ENCODE measurements around the gene SHISAL2A.
"Not testable (repeated sequence)": the region's sequence is repeated elsewhere in the genome, so short reads cannot be mapped to it uniquely, and the experiment has no call there.

SHISAL2A gene

GRCh38 chr1:52677076-52677806, 44.3 kb downstream of the SHISAL2A start:
- FAIRE-seq: no peak
- DNase-seq (ENCODE audit: extremely low spot score, insufficient read length, low read depth): no peak

GRCh38 chr1:52679048-52679447, 46.1 kb downstream of the SHISAL2A start:
- no peak for FAIRE-seq

DNA sequence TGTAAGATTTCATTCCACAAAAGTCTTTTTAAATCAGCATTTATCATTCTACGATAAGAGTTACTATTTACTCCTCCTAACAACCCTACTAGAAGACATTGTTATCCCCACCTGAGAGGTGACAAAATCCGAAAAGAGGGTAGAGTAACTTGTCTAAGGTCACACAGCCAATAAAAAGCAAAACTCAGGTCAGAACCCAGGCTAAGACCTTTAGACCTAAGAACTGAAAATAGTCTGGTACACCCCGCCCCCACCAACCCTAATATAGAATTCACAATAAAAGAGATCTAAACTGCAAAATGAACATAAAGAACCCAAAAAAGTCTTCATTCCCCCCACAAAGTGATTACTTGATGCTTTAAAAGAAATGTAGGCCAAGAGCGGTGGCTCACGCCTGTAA, 46.5 kb downstream of the SHISAL2A start:
- DNase-seq (ENCODE audit: extremely low spot score, insufficient read length, low read depth) (no peak), FAIRE-seq (no peak)

More at GRCh38 chr1:52679048-52679447, 46.1 kb downstream of the SHISAL2A start:
- no peak for DNase-seq (ENCODE audit: extremely low spot score, insufficient read length, low read depth)

GRCh38 chr1:52680353-52680752, 47.4 kb downstream of the SHISAL2A start:
- no peak for DNase-seq (ENCODE audit: extremely low spot score, insufficient read length, low read depth)
- no peak for FAIRE-seq

- no peak for DNase-seq (ENCODE audit: extremely low spot score, insufficient read length, low read depth)
Observed at GRCh38 chr1:52681136-52681535, 48.2 kb downstream of the SHISAL2A start.

DNA sequence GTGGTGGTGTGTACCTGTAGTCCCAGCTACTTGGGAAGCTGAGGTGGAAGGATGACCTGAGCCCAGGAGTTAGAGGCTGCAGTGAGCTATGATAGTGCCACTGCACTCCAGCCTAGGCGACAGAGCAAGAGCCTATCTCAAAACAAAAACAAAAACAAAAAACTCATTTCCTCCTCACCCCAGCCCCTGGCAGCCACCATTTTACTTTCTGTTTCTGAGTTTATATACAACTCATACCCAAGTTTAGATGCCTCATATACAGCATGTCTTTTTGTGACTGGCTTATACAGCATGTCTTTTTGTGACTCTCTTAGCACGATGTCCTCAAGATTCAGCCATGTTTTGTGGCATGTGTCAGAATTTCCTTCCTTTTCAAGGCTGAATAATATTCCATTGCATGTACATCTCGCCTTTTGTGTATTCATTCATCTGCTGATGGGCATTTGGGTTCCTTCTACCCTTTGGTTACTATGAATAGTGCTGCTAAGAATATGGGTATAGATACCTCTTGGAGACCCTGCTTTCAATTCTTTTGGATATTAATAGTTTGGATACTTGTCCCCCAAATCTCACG, 50.5 kb downstream of the SHISAL2A start:
- no peak for FAIRE-seq

More at GRCh38 chr1:52681136-52681535, 48.2 kb downstream of the SHISAL2A start:
- no peak for FAIRE-seq

GRCh38 chr1:52684545-52684944, 51.6 kb downstream of the SHISAL2A start:
- no peak for DNase-seq (ENCODE audit: extremely low spot score, insufficient read length, low read depth)
- no peak for FAIRE-seq

More for the DNA sequence above, 50.5 kb downstream of the SHISAL2A start:
- no peak for DNase-seq (ENCODE audit: extremely low spot score, insufficient read length, low read depth)

DNA sequence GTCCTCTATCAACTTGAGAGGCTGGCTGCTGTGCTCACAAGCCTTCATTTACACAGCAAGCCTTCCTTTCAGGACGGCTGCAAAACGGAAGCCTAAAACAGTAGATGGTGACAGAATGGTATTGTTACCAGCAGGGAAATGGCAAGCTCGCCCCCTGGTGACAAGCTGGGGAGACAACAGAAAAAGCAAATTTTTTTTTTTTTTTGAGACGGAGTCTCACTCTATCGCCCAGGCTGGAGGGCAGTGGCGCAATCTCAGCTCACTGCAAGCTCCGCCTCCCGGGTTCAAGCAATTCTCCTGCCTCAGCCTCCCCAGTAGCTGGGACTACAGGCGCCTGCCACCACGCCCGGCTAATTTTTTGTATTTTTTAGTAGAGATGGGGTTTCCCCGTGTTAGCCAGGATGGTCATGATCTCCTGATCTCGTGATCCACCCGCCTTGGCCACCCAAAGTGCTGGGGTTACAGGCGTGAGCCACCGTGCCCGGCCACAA, 53.3 kb downstream of the SHISAL2A start:
- FAIRE-seq: peak; percentile 51
- peak; percentile 47 for DNase-seq (ENCODE audit: extremely low spot score, insufficient read length, low read depth)

DNA sequence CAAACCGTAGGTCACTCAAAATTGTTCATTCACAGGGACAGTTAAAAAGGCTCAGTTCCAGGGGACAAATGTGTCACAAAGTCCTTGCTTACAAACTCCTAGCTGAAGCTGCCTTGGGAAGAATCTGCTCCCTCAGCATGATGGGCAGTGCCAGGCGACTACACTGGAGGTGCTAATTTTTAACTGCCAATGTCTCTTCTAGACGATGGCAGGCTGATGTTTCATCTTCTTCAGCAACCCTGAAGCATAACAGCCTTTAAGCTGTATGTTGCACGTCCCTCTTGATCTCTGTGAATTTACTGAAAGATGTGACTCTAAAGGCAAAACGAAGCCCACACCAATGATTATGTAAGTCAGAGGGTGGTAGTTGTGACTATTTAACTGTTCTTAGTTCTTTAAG, 53.9 kb downstream of the SHISAL2A start:
- FAIRE-seq (no peak), DNase-seq (ENCODE audit: extremely low spot score, insufficient read length, low read depth) (no peak)

DNA sequence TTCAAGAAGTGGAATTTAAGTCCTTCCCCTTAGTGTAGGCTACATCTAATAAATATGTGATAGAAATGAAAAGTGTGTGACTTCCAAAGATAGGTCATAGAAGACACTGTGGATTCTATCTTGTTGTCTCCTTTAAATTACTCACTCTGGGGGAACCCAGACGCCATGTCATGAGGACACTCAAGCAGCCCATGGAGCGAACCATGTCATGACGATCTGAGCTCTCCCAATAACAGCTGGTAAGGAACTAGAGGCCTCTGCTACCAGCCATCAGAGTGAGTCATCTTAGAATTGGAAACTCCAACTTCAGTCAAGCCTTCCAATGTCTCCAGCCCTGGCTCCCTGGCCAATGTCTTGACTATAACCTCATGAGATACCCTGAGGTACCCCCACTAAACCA, 58.9 kb downstream of the SHISAL2A start:
- FAIRE-seq: no peak
- no peak for DNase-seq (ENCODE audit: extremely low spot score, insufficient read length, low read depth)

GRCh38 chr1:52692697-52693096, 59.7 kb downstream of the SHISAL2A start:
- FAIRE-seq: no peak
- DNase-seq (ENCODE audit: extremely low spot score, insufficient read length, low read depth): no peak

- FAIRE-seq; DNase-seq (ENCODE audit: extremely low spot score, insufficient read length, low read depth): not testable (repeated sequence)
Observed at GRCh38 chr1:52693351-52693750, 60.4 kb downstream of the SHISAL2A start.

GRCh38 chr1:52693843-52694242, 60.9 kb downstream of the SHISAL2A start:
- FAIRE-seq (no peak), DNase-seq (ENCODE audit: extremely low spot score, insufficient read length, low read depth) (no peak)

DNA sequence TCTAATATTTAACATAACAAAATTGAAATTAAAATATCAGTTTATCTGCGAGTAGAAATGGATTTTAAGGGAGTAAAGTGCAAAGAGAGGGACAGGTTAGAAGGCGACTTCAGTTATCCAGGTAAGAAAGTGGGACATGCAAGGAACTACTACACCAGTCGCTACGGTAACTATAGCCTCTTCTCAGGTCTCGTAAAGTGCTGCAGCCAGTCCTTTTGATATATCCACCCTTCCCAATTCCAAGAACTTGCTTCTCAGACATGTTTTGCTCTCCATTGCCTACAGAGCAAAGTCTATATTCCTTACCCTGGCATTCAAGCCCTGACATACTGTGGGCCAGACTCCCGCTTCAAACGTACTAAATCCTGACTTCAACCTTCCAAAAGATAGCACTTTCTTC, 62.7 kb downstream of the SHISAL2A start:
- DNase-seq (ENCODE audit: extremely low spot score, insufficient read length, low read depth): no peak
- no peak for FAIRE-seq

GRCh38 chr1:52697795-52698674, 65.1 kb downstream of the SHISAL2A start, which contains the start of gene COA7:
Gene COA7 (minus strand): TSS chr1:52698347. CDS start chr1:52698326, 21 bp downstream.
- FAIRE-seq (peak; percentile 26), DNase-seq (ENCODE audit: extremely low spot score, insufficient read length, low read depth) (peak; percentile 65)

GRCh38 chr1:52702886-52703787, 70.2 kb downstream of the SHISAL2A start:
- FAIRE-seq (peak; percentile 96), DNase-seq (ENCODE audit: extremely low spot score, insufficient read length, low read depth) (peak; percentile 64)

DNA sequence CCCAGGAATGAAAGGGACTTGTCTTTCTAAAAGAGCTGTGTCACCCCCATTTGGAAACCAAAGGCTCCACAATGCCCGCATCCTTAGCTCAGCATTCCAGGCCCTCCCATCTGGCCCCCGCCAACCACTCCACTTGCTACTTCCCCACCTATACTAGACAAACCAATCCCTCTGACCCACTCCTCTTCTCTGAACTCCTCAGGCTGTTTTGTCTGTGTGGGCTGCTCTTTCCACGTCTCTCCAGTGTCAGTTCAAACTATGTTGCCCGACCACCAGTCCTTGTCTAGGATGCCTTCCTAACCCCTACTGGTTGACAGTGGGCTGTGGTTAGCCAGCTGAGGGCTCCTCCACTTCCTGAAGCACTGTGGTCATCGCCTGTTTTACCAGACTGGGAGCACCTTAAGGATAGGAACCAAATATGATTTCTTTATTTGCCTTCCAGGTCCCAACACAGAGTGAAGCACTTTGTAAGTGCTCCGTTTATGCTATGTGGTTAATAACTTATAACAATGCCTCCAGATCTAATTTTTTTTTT, 73.2 kb downstream of the SHISAL2A start:
- FAIRE-seq: no peak
- no peak for DNase-seq (ENCODE audit: extremely low spot score, insufficient read length, low read depth)
